HT-29 (cell line): ENCODE results near the gene PDE6G. TPM values are rescaled to one million over a fixed set of nuclear protein-coding genes. Genes with fewer than 3 reads are reported as not detected.

Experiments
- DNase-seq: peaks from one replicate; pipeline ENCODE4 v3.0.0-alpha.2; 2015; ENCODE audit warnings: low spot score
- total RNA-seq: library from RNA; depleted of rRNA; stranded (reverse); fragments of >200 nt; shearing (Covaris generic); gene quantifications from 2 replicates; pipeline ENCODE4 v1.2.3, GENCODE V29; 2014

The PDE6G gene
- total RNA-seq, 1 experiment from 2014 or later = not detected

GRCh38 chr17:81662002-81662401 is 5.7 kb upstream of the PDE6G start:
- DNase-seq = no peak

GRCh38 chr17:81660441-81660840 is 4.1 kb upstream of the PDE6G start:
- DNase-seq = no peak

- DNase-seq = no peak
Observed at GRCh38 chr17:81659038-81659437, 2.7 kb upstream of the PDE6G start.

GRCh38 chr17:81656835-81657234 is 493 bp upstream of the PDE6G start:
- no peak for DNase-seq

GRCh38 chr17:81655378-81656117 is 794 bp downstream of the PDE6G start:
- DNase-seq = no peak

GRCh38 chr17:81652906-81653771 is 3.2 kb downstream of the PDE6G start:
- no peak for DNase-seq

GRCh38 chr17:81651692-81652091 is 4.7 kb downstream of the PDE6G start:
- peak; percentile 18 for DNase-seq

GRCh38 chr17:81650951-81651350 is 5.4 kb downstream of the PDE6G start:
- DNase-seq = no peak

- no peak for DNase-seq
Observed at GRCh38 chr17:81648707-81649085, 7.6 kb downstream of the PDE6G start.

- no peak for DNase-seq
Observed at GRCh38 chr17:81648013-81648706, 8.2 kb downstream of the PDE6G start.

GRCh38 chr17:81647640-81648012 is 8.7 kb downstream of the PDE6G start:
- DNase-seq = no peak

- no peak for DNase-seq
Observed at GRCh38 chr17:81646869-81647600, 9.3 kb downstream of the PDE6G start.

- DNase-seq = no peak
Observed at GRCh38 chr17:81644976-81645952, 11.1 kb downstream of the PDE6G start.

- no peak for DNase-seq
Observed at GRCh38 chr17:81644496-81644895, 11.8 kb downstream of the PDE6G start.

- peak; percentile 7 for DNase-seq
Observed at GRCh38 chr17:81641825-81642489, 14.4 kb downstream of the PDE6G start.

- no peak for DNase-seq
Observed at GRCh38 chr17:81640011-81640410, 16.3 kb downstream of the PDE6G start.

- no peak for DNase-seq
Observed at GRCh38 chr17:81638683-81639082, 17.7 kb downstream of the PDE6G start.

GRCh38 chr17:81636505-81637288 is 19.6 kb downstream of the PDE6G start, which contains the start of the genes NPLOC4 and TSPAN10:
Gene NPLOC4 (minus strand): TSS chr17:81637112. CDS start chr17:81636930, 182 bp downstream.
Gene TSPAN10 (plus strand): TSS chr17:81637196. CDS start chr17:81642413, 5,217 bp downstream.
- peak; percentile 82 for DNase-seq
